ENCODE data around the gene PLEKHA8.

The PLEKHA8 gene

GRCh38 chr7:30177965-30178364, 149.8 kb downstream of the PLEKHA8 start:
- no peak for DNase-seq
- intact Hi-C loops (cut with DNase I): no loop called here

GRCh38 chr7:30178748-30179436, 150.7 kb downstream of the PLEKHA8 start:
- intact Hi-C loops (cut with DNase I): no loop called here
- DNase-seq: no peak

Data from posterior cingulate gyrus (tissue), 11 donors.